Hepatocyte (in vitro differentiated cells): Measurements from ENCODE around the gene MLH3. TPM values are rescaled to one million over a fixed set of nuclear protein-coding genes. Genes with fewer than 3 reads are reported as not detected.

Experiments used
- DNase-seq: peaks from one replicate; pipeline ENCODE4 v3.0.0-alpha.2; 2016; ENCODE audit warnings: low spot score
- H2AFZ ChIP-seq: fragments of 200-600 bp; sonication (generic); 2 replicates; pipeline ENCODE4 v1.6.0; 2016; ENCODE audit warnings: antibody characterized with exemption, mild to moderate bottlenecking
- H3K27ac ChIP-seq: fragments of 200-600 bp; sonication (generic); 2 replicates; pipeline ENCODE4 v1.5.1; 2016; ENCODE audit warnings: mild to moderate bottlenecking
- H3K27me3 ChIP-seq: fragments of 200-600 bp; sonication (generic); 2 replicates; pipeline ENCODE4 v1.6.1; 2016
- H3K36me3 ChIP-seq: fragments of 200-600 bp; sonication (generic); replicated peaks from 2 replicates; pipeline ENCODE4 v1.5.1; 2016; ENCODE audit warnings: low read depth; ENCODE audit not compliant: insufficient read depth
- H3K4me1 ChIP-seq: fragments of 200-600 bp; sonication (generic); 2 replicates; pipeline ENCODE4 v1.5.1; 2016; ENCODE audit warnings: mild to moderate bottlenecking, moderate library complexity; ENCODE audit not compliant: insufficient read depth
- H3K4me2 ChIP-seq: fragments of 200-600 bp; sonication (generic); 2 replicates; pipeline ENCODE4 v1.6.0; 2016
- H3K4me3 ChIP-seq: fragments of 200-600 bp; sonication (generic); 2 replicates; pipeline ENCODE4 v1.5.1; 2016; ENCODE audit warnings: mild to moderate bottlenecking
- H3K79me2 ChIP-seq: fragments of 200-600 bp; sonication (generic); 2 replicates; pipeline ENCODE4 v1.6.0; 2017; ENCODE audit warnings: mild to moderate bottlenecking
- H3K9me2 ChIP-seq: fragments of 200-600 bp; sonication (generic); replicated peaks from 2 replicates; pipeline ENCODE4 v1.6.0; 2017; ENCODE audit warnings: mild to moderate bottlenecking; ENCODE audit not compliant: insufficient read depth
- H3K9me3 ChIP-seq: fragments of 200-600 bp; sonication (generic); 2 replicates; pipeline ENCODE4 v1.5.1; 2016; ENCODE audit warnings: low read depth, mild to moderate bottlenecking
- H4K20me1 ChIP-seq: fragments of 200-600 bp; sonication (generic); 2 replicates; pipeline ENCODE4 v1.6.0; 2016; ENCODE audit warnings: mild to moderate bottlenecking; ENCODE audit not compliant: insufficient read depth, poor library complexity, severe bottlenecking
- CTCF ChIP-seq: fragments of 200-600 bp; sonication (generic); IDR thresholded peaks from 2 replicates; pipeline ENCODE4 v1.5.1; 2016; ENCODE audit warnings: antibody characterized with exemption, mild to moderate bottlenecking; ENCODE audit not compliant: poor library complexity
- EZH2 ChIP-seq: fragments of 200-600 bp; sonication (generic); IDR thresholded peaks from 2 replicates; pipeline ENCODE4 v1.6.1; 2016; ENCODE audit warnings: antibody characterized with exemption, mild to moderate bottlenecking, borderline replicate concordance
- EZH2phosphoT487 ChIP-seq: fragments of 200-600 bp; sonication (generic); IDR thresholded peaks from one replicate; pipeline ENCODE4 v1.6.1; 2018; ENCODE audit warnings: antibody characterized with exemption, mild to moderate bottlenecking, low read depth, moderate library complexity; ENCODE audit not compliant: unreplicated experiment, severe bottlenecking
- WGBS: methylation state at CpG from one replicate; pipeline ENCODE4 v1.1.6; 2016; ENCODE audit warnings: low lambda C conversion rate; ENCODE audit errors: missing lambda C conversion rate; 5-methylcytosine and 5-hydroxymethylcytosine counted together
- polyA plus RNA-seq: library from polyadenylated mRNA; unstranded; fragments of >200 nt; fragmentation: Nextera tagmentation; extraction: Ambion mirVana; gene quantifications from 2 replicates; pipeline ENCODE4 v1.2.1, GENCODE V29; 2016
- total RNA-seq: library from RNA; depleted of rRNA; stranded (reverse); fragments of >200 nt; gene quantifications from 2 replicates; pipeline ENCODE4 v1.2.3, GENCODE V29; 2014

The MLH3 gene
- total and polyA plus RNA-seq, 2 experiments from 2014 or later = 8.5 to 15.6 TPM

GRCh38 chr14:75015496-75015895 is 35.8 kb downstream of the MLH3 start:
- H3K4me3 ChIP-seq = no peak overlapping the region
- no peak overlapping the region for H2AFZ ChIP-seq
- peaks cover 5% of the 10 kb centered on the region for H3K4me1 ChIP-seq
- no peaks in the 10 kb centered on the region for H4K20me1 ChIP-seq
- H3K9me3 ChIP-seq = no peaks in the 10 kb centered on the region
- TF ChIP-seq EZH2 (no peak), EZH2phosphoT487 (no peak), CTCF (no peak)
- no peaks in the 10 kb centered on the region for H3K27me3 ChIP-seq
- no peak for DNase-seq
- 88% methylated on average over 5 of the region's 5 CpGs for WGBS
- no peaks in the 10 kb centered on the region for H3K9me2 ChIP-seq
- H3K4me2 ChIP-seq = no peak overlapping the region
- no peaks in the 10 kb centered on the region for H3K36me3 ChIP-seq
- H3K27ac ChIP-seq = no peak overlapping the region
- no peaks in the 10 kb centered on the region for H3K79me2 ChIP-seq

GRCh38 chr14:75013290-75013689 is 38.0 kb downstream of the MLH3 start:
- 95% methylated on average over 6 of the region's 6 CpGs for WGBS
- H2AFZ ChIP-seq = no peak overlapping the region
- H3K36me3 ChIP-seq = no peaks in the 10 kb centered on the region
- TF ChIP-seq EZH2 = no peak
- no peak for TF ChIP-seq CTCF
- no peak for TF ChIP-seq EZH2phosphoT487
- no peaks in the 10 kb centered on the region for H3K79me2 ChIP-seq
- H3K27me3 ChIP-seq = no peaks in the 10 kb centered on the region
- no peaks in the 10 kb centered on the region for H4K20me1 ChIP-seq
- no peaks in the 10 kb centered on the region for H3K9me3 ChIP-seq
- H3K9me2 ChIP-seq = no peaks in the 10 kb centered on the region
- no peak overlapping the region for H3K4me3 ChIP-seq
- H3K4me2 ChIP-seq = no peak overlapping the region
- H3K4me1 ChIP-seq = peaks cover 4% of the 10 kb centered on the region
- DNase-seq = no peak
- H3K27ac ChIP-seq = no peak overlapping the region

- no peaks in the 10 kb centered on the region for H3K9me3 ChIP-seq
- H3K27ac ChIP-seq = no peak overlapping the region
- TF ChIP-seq CTCF (no peak), EZH2 (no peak), EZH2phosphoT487 (no peak)
- no peaks in the 10 kb centered on the region for H3K27me3 ChIP-seq
- no peak for DNase-seq
- H3K4me3 ChIP-seq = no peak overlapping the region
- H3K79me2 ChIP-seq = no peaks in the 10 kb centered on the region
- H3K9me2 ChIP-seq = no peaks in the 10 kb centered on the region
- H3K4me2 ChIP-seq = no peak overlapping the region
- 81% methylated on average over 4 of the region's 4 CpGs for WGBS
- H3K36me3 ChIP-seq = no peaks in the 10 kb centered on the region
- H3K4me1 ChIP-seq = no peaks in the 10 kb centered on the region
- H2AFZ ChIP-seq = no peak overlapping the region
- H4K20me1 ChIP-seq = no peaks in the 10 kb centered on the region
These were observed 39.8 kb downstream of the MLH3 start for GRCh38 chr14:75011356-75011994.
